Epithelial cell of proximal tubule (primary cell): ENCODE results near the gene TUT7. TPM values are rescaled to one million over a fixed set of nuclear protein-coding genes. Genes with fewer than 3 reads are reported as not detected.

Source experiments
- DNase-seq: peaks from one replicate; pipeline ENCODE4 v3.0.0-alpha.2; 2011; ENCODE audit warnings: low read depth
- H3K4me3 ChIP-seq: 2 replicates; pipeline ENCODE4 v1.5.1; 2011; ENCODE audit warnings: low read depth, mild to moderate bottlenecking, low read length
- CTCF ChIP-seq: conservative IDR thresholded peaks from 2 replicates; pipeline ENCODE4 v1.5.1; 2012; ENCODE audit warnings: low read depth, mild to moderate bottlenecking, low read length
- total RNA-seq: library from RNA; depleted of rRNA; stranded (reverse); fragments of >200 nt; gene quantifications from 2 replicates; pipeline ENCODE4 v1.2.3, GENCODE V29; 2015

TUT7 gene
- total RNA-seq, 1 donor from 2014 or later = 25.4 TPM

- H3K4me3 ChIP-seq = no peak overlapping the region
- DNase-seq = no peak
- no peak for TF ChIP-seq CTCF
Observed at GRCh38 chr9:86333651-86334050, 20.6 kb downstream of the TUT7 start.

- no peak for DNase-seq
- no peak for TF ChIP-seq CTCF
Observed at GRCh38 chr9:86330186-86330585, 24.0 kb downstream of the TUT7 start.

GRCh38 chr9:86329649-86330048 is 24.6 kb downstream of the TUT7 start:
- no peak for TF ChIP-seq CTCF
- H3K4me3 ChIP-seq = no peak overlapping the region
- DNase-seq = no peak

More at GRCh38 chr9:86330186-86330585, 24.0 kb downstream of the TUT7 start:
- H3K4me3 ChIP-seq = no peak overlapping the region

- TF ChIP-seq CTCF = no peak
- DNase-seq = no peak
- no peak overlapping the region for H3K4me3 ChIP-seq
Observed at GRCh38 chr9:86328156-86328555, 26.1 kb downstream of the TUT7 start.

- no peak for DNase-seq
- no peak for TF ChIP-seq CTCF
- no peak overlapping the region for H3K4me3 ChIP-seq
Observed at GRCh38 chr9:86326536-86326935, 27.7 kb downstream of the TUT7 start.

- no peak for DNase-seq
- no peak overlapping the region for H3K4me3 ChIP-seq
- TF ChIP-seq CTCF = no peak
Observed at GRCh38 chr9:86324901-86325300, 29.3 kb downstream of the TUT7 start.

- no peak for DNase-seq
- no peak for TF ChIP-seq CTCF
Observed at GRCh38 chr9:86324308-86324707, 29.9 kb downstream of the TUT7 start.

More at GRCh38 chr9:86324308-86324707, 29.9 kb downstream of the TUT7 start:
- H3K4me3 ChIP-seq = no peak overlapping the region
